OCI-LY7 (cell line): ENCODE data around the gene MCM5.

Source experiments
- EZH2phosphoT487 ChIP-seq: fragments of 200-600 bp; sonication (generic); IDR thresholded peaks from 2 replicates; pipeline ENCODE4 v1.6.1; 2018; ENCODE audit warnings: low read depth, borderline replicate concordance, mild to moderate bottlenecking, mixed run types, antibody characterized with exemption, low read length, moderate library complexity, mixed read lengths
- TF ChIP-seq, protein P1 (sequence below): fragments of 200-600 bp; sonication (generic); conservative IDR thresholded peaks from 2 replicates; pipeline ENCODE4 v1.5.1; 2014; ENCODE audit warnings: mild to moderate bottlenecking, antibody characterized with exemption, low read length, moderate library complexity, mixed read lengths

- TF ChIP-seq, protein P1, sequence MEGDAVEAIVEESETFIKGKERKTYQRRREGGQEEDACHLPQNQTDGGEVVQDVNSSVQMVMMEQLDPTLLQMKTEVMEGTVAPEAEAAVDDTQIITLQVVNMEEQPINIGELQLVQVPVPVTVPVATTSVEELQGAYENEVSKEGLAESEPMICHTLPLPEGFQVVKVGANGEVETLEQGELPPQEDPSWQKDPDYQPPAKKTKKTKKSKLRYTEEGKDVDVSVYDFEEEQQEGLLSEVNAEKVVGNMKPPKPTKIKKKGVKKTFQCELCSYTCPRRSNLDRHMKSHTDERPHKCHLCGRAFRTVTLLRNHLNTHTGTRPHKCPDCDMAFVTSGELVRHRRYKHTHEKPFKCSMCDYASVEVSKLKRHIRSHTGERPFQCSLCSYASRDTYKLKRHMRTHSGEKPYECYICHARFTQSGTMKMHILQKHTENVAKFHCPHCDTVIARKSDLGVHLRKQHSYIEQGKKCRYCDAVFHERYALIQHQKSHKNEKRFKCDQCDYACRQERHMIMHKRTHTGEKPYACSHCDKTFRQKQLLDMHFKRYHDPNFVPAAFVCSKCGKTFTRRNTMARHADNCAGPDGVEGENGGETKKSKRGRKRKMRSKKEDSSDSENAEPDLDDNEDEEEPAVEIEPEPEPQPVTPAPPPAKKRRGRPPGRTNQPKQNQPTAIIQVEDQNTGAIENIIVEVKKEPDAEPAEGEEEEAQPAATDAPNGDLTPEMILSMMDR, result no peak
- no peak for TF ChIP-seq EZH2phosphoT487
Measured at GRCh38 chr22:35378621-35379020, 21.3 kb upstream of the MCM5 start.
